Measurements from ENCODE around the gene BABAM2. TPM values are rescaled to one million over a fixed set of nuclear protein-coding genes. Genes with fewer than 3 reads are reported as not detected.

The BABAM2 gene
- total RNA-seq, 1 donor from 2014 or later: 34.6 TPM

GRCh38 chr2:27921880-27922547, 31.5 kb downstream of the BABAM2 start:
- H3K4me1 ChIP-seq: peaks cover 6% of the 10 kb centered on the region
- Mint-ChIP-seq H3K27me3 (ENCODE audit: insufficient read depth, low read depth) (no peaks in the 10 kb centered on the region), H3K36me3 (no peaks in the 10 kb centered on the region), H3K27ac (no peak overlapping the region), H3K4me3 (no peak overlapping the region), H3K4me1 (peaks cover 3% of the 10 kb centered on the region), H3K9me3 (no peaks in the 10 kb centered on the region)
- no peaks in the 10 kb centered on the region for H3K79me2 ChIP-seq (ENCODE audit: low read depth)
- no peak for TF ChIP-seq EZH2 (IDR thresholded peaks at IDR 0.05)
- TF ChIP-seq CTCF (IDR thresholded peaks at IDR 0.05): no peak
- TF ChIP-seq EZH2phosphoT487 (IDR thresholded peaks at IDR 0.05): no peak
- H3K4me2 ChIP-seq: no peak overlapping the region
- H3K9ac ChIP-seq: no peak overlapping the region
- H3F3A ChIP-seq (ENCODE audit: low read depth): no peaks in the 10 kb centered on the region
- no peak overlapping the region for H3K4me3 ChIP-seq
- no peak for DNase-seq (ENCODE audit: low spot score)
- H3K27me3 ChIP-seq: no peaks in the 10 kb centered on the region
- H2AFZ ChIP-seq (replicated peaks): no peak overlapping the region
- H3K36me3 ChIP-seq: no peaks in the 10 kb centered on the region
- H3K9me3 ChIP-seq (ENCODE audit: low read depth): no peaks in the 10 kb centered on the region
- H3K27ac ChIP-seq: no peak overlapping the region
- no peaks in the 10 kb centered on the region for H4K20me1 ChIP-seq (ENCODE audit: low read depth)

- Mint-ChIP-seq H3K36me3 (no peaks in the 10 kb centered on the region), H3K9me3 (no peaks in the 10 kb centered on the region), H3K27ac (no peak overlapping the region), H3K4me3 (no peak overlapping the region), H3K27me3 (ENCODE audit: insufficient read depth, low read depth) (no peaks in the 10 kb centered on the region), H3K4me1 (peaks cover 3% of the 10 kb centered on the region)
- Histone ChIP-seq H3K4me3 (no peak overlapping the region), H3K27ac (no peak overlapping the region), H3K36me3 (no peaks in the 10 kb centered on the region), H3K4me2 (no peak overlapping the region), H3K9ac (no peak overlapping the region), H3F3A (ENCODE audit: low read depth) (no peaks in the 10 kb centered on the region), H2AFZ (replicated peaks) (no peak overlapping the region), H3K79me2 (ENCODE audit: low read depth) (no peaks in the 10 kb centered on the region), H3K4me1 (peaks cover 6% of the 10 kb centered on the region), H4K20me1 (ENCODE audit: low read depth) (no peaks in the 10 kb centered on the region), H3K27me3 (no peaks in the 10 kb centered on the region), H3K9me3 (ENCODE audit: low read depth) (no peaks in the 10 kb centered on the region)
- no peak for DNase-seq (ENCODE audit: low spot score)
- no peak for TF ChIP-seq EZH2phosphoT487 (IDR thresholded peaks at IDR 0.05)
- TF ChIP-seq CTCF (IDR thresholded peaks at IDR 0.05): no peak
- no peak for TF ChIP-seq EZH2 (IDR thresholded peaks at IDR 0.05)
Measured at GRCh38 chr2:27922842-27923241, 32.3 kb downstream of the BABAM2 start.

GRCh38 chr2:27925766-27926472, 35.4 kb downstream of the BABAM2 start:
- H3F3A ChIP-seq (ENCODE audit: low read depth): no peaks in the 10 kb centered on the region
- no peak overlapping the region for H3K27ac ChIP-seq
- no peaks in the 10 kb centered on the region for H3K27me3 Mint-ChIP-seq (ENCODE audit: insufficient read depth, low read depth)
- no peak overlapping the region for H3K4me3 Mint-ChIP-seq
- no peaks in the 10 kb centered on the region for H3K27me3 ChIP-seq
- H3K27ac Mint-ChIP-seq: no peak overlapping the region
- no peak for TF ChIP-seq EZH2 (IDR thresholded peaks at IDR 0.05)
- TF ChIP-seq CTCF (IDR thresholded peaks at IDR 0.05): no peak
- TF ChIP-seq EZH2phosphoT487 (IDR thresholded peaks at IDR 0.05): no peak
- no peaks in the 10 kb centered on the region for H3K9me3 Mint-ChIP-seq
- no peak for DNase-seq (ENCODE audit: low spot score)
- no peak overlapping the region for H3K4me3 ChIP-seq
- H3K9me3 ChIP-seq (ENCODE audit: low read depth): no peaks in the 10 kb centered on the region
- H3K79me2 ChIP-seq (ENCODE audit: low read depth): no peaks in the 10 kb centered on the region
- no peak overlapping the region for H2AFZ ChIP-seq (replicated peaks)
- peaks cover 3% of the 10 kb centered on the region for H3K4me1 Mint-ChIP-seq
- H3K36me3 ChIP-seq: no peaks in the 10 kb centered on the region
- H3K4me1 ChIP-seq: peaks cover 6% of the 10 kb centered on the region
- no peaks in the 10 kb centered on the region for H4K20me1 ChIP-seq (ENCODE audit: low read depth)
- H3K9ac ChIP-seq: no peak overlapping the region
- peaks cover 7% of the 10 kb centered on the region for H3K36me3 Mint-ChIP-seq
- no peak overlapping the region for H3K4me2 ChIP-seq

Measured in neural progenitor cell (in vitro differentiated cells).